ENCODE results near the gene FKBP3.
A peak's percentile ranks its signal among the peaks of the same experiment; 100 is the strongest.
"Not testable (repeated sequence)": the region's sequence is repeated elsewhere in the genome, so short reads cannot be mapped to it uniquely, and the experiment has no call there.

FKBP3 gene

GRCh38 chr14:45134051-45134958 lies at the start of gene FKBP3:
Gene FKBP3 (minus strand): TSS chr14:45134481. CDS start chr14:45134456, 25 bp downstream.
- Histone ChIP-seq H3K4me1 (ENCODE audit: control insufficient read depth, insufficient read depth, low read length) (peaks cover 6% of the 10 kb centered on the region), H3K27me3 (ENCODE audit: control insufficient read depth, insufficient read depth, low read length) (no peaks in the 10 kb centered on the region), H3K36me3 (ENCODE audit: control insufficient read depth, insufficient read depth, low read length) (no peaks in the 10 kb centered on the region), H3K4me3 (ENCODE audit: low read depth, low read length) (peak within 1 kb of the TSS; percentile 100), H3K9me3 (ENCODE audit: control insufficient read depth, insufficient read depth, low read length) (no peaks in the 10 kb centered on the region), H3K9ac (ENCODE audit: low read depth, low read length) (peak within 1 kb of the TSS; percentile 98)

- H3K9ac ChIP-seq (ENCODE audit: low read depth, low read length): no peak overlapping the region
- H3K36me3 ChIP-seq (ENCODE audit: control insufficient read depth, insufficient read depth, low read length): no peaks in the 10 kb centered on the region
- H3K4me3 ChIP-seq (ENCODE audit: low read depth, low read length): no peak overlapping the region
- no peaks in the 10 kb centered on the region for H3K27me3 ChIP-seq (ENCODE audit: control insufficient read depth, insufficient read depth, low read length)
- H3K4me1 ChIP-seq (ENCODE audit: control insufficient read depth, insufficient read depth, low read length): no peaks in the 10 kb centered on the region
- H3K9me3 ChIP-seq (ENCODE audit: control insufficient read depth, insufficient read depth, low read length): no peaks in the 10 kb centered on the region
Measured at GRCh38 chr14:45181806-45182205, 47.5 kb upstream of the FKBP3 start.

- Histone ChIP-seq H3K4me1 (ENCODE audit: control insufficient read depth, insufficient read depth, low read length) (no peaks in the 10 kb centered on the region), H3K36me3 (ENCODE audit: control insufficient read depth, insufficient read depth, low read length) (no peaks in the 10 kb centered on the region), H3K27me3 (ENCODE audit: control insufficient read depth, insufficient read depth, low read length) (no peaks in the 10 kb centered on the region), H3K9me3 (ENCODE audit: control insufficient read depth, insufficient read depth, low read length) (no peaks in the 10 kb centered on the region), H3K9ac (ENCODE audit: low read depth, low read length) (no peak overlapping the region), H3K4me3 (ENCODE audit: low read depth, low read length) (no peak overlapping the region)
Measured at GRCh38 chr14:45181329-45181728, 47.0 kb upstream of the FKBP3 start.

GRCh38 chr14:45177076-45177475 lies 42.8 kb upstream of the FKBP3 start:
- Histone ChIP-seq H3K4me3 (ENCODE audit: low read depth, low read length) (no peak overlapping the region), H3K27me3 (ENCODE audit: control insufficient read depth, insufficient read depth, low read length) (no peaks in the 10 kb centered on the region), H3K36me3 (ENCODE audit: control insufficient read depth, insufficient read depth, low read length) (no peaks in the 10 kb centered on the region), H3K9ac (ENCODE audit: low read depth, low read length) (no peak overlapping the region), H3K9me3 (ENCODE audit: control insufficient read depth, insufficient read depth, low read length) (no peaks in the 10 kb centered on the region), H3K4me1 (ENCODE audit: control insufficient read depth, insufficient read depth, low read length) (no peaks in the 10 kb centered on the region)

GRCh38 chr14:45169906-45170305 lies 35.6 kb upstream of the FKBP3 start:
- Histone ChIP-seq H3K9ac (ENCODE audit: low read depth, low read length) (no peak overlapping the region), H3K4me3 (ENCODE audit: low read depth, low read length) (no peak overlapping the region), H3K27me3 (ENCODE audit: control insufficient read depth, insufficient read depth, low read length) (no peaks in the 10 kb centered on the region), H3K4me1 (ENCODE audit: control insufficient read depth, insufficient read depth, low read length) (no peaks in the 10 kb centered on the region), H3K36me3 (ENCODE audit: control insufficient read depth, insufficient read depth, low read length) (peaks cover 5% of the 10 kb centered on the region), H3K9me3 (ENCODE audit: control insufficient read depth, insufficient read depth, low read length) (no peaks in the 10 kb centered on the region)

- Histone ChIP-seq H3K4me1 (ENCODE audit: control insufficient read depth, insufficient read depth, low read length) (no peaks in the 10 kb centered on the region), H3K27me3 (ENCODE audit: control insufficient read depth, insufficient read depth, low read length) (no peaks in the 10 kb centered on the region), H3K9ac (ENCODE audit: low read depth, low read length) (no peak overlapping the region), H3K4me3 (ENCODE audit: low read depth, low read length) (no peak overlapping the region), H3K9me3 (ENCODE audit: control insufficient read depth, insufficient read depth, low read length) (no peaks in the 10 kb centered on the region), H3K36me3 (ENCODE audit: control insufficient read depth, insufficient read depth, low read length) (no peaks in the 10 kb centered on the region)
Measured at GRCh38 chr14:45156067-45156466, 21.8 kb upstream of the FKBP3 start.

- Histone ChIP-seq H3K27me3 (ENCODE audit: control insufficient read depth, insufficient read depth, low read length) (no peaks in the 10 kb centered on the region), H3K9ac (ENCODE audit: low read depth, low read length) (no peak overlapping the region)
Measured at GRCh38 chr14:45150386-45150890, 16.2 kb upstream of the FKBP3 start.

GRCh38 chr14:45149602-45150001 lies 15.3 kb upstream of the FKBP3 start:
- Histone ChIP-seq H3K9ac (ENCODE audit: low read depth, low read length) (no peak overlapping the region), H3K36me3 (ENCODE audit: control insufficient read depth, insufficient read depth, low read length) (no peaks in the 10 kb centered on the region), H3K4me1 (ENCODE audit: control insufficient read depth, insufficient read depth, low read length) (no peaks in the 10 kb centered on the region), H3K9me3 (ENCODE audit: control insufficient read depth, insufficient read depth, low read length) (no peaks in the 10 kb centered on the region), H3K27me3 (ENCODE audit: control insufficient read depth, insufficient read depth, low read length) (no peaks in the 10 kb centered on the region), H3K4me3 (ENCODE audit: low read depth, low read length) (no peak overlapping the region)

More at GRCh38 chr14:45150386-45150890, 16.2 kb upstream of the FKBP3 start:
- H3K4me3 ChIP-seq (ENCODE audit: low read depth, low read length): no peak overlapping the region
- no peaks in the 10 kb centered on the region for H3K9me3 ChIP-seq (ENCODE audit: control insufficient read depth, insufficient read depth, low read length)
- no peaks in the 10 kb centered on the region for H3K36me3 ChIP-seq (ENCODE audit: control insufficient read depth, insufficient read depth, low read length)
- no peaks in the 10 kb centered on the region for H3K4me1 ChIP-seq (ENCODE audit: control insufficient read depth, insufficient read depth, low read length)

GRCh38 chr14:45145214-45145613 lies 10.9 kb upstream of the FKBP3 start:
- H3K9ac ChIP-seq (ENCODE audit: low read depth, low read length): no peak overlapping the region
- H3K4me1 ChIP-seq (ENCODE audit: control insufficient read depth, insufficient read depth, low read length): no peaks in the 10 kb centered on the region
- no peak overlapping the region for H3K4me3 ChIP-seq (ENCODE audit: low read depth, low read length)
- no peaks in the 10 kb centered on the region for H3K9me3 ChIP-seq (ENCODE audit: control insufficient read depth, insufficient read depth, low read length)
- no peaks in the 10 kb centered on the region for H3K27me3 ChIP-seq (ENCODE audit: control insufficient read depth, insufficient read depth, low read length)
- H3K36me3 ChIP-seq (ENCODE audit: control insufficient read depth, insufficient read depth, low read length): no peaks in the 10 kb centered on the region

- Histone ChIP-seq H3K9ac (ENCODE audit: low read depth, low read length) (no peak overlapping the region), H3K4me3 (ENCODE audit: low read depth, low read length) (no peak overlapping the region), H3K36me3 (ENCODE audit: control insufficient read depth, insufficient read depth, low read length) (no peaks in the 10 kb centered on the region), H3K4me1 (ENCODE audit: control insufficient read depth, insufficient read depth, low read length) (no peaks in the 10 kb centered on the region), H3K9me3 (ENCODE audit: control insufficient read depth, insufficient read depth, low read length) (no peaks in the 10 kb centered on the region), H3K27me3 (ENCODE audit: control insufficient read depth, insufficient read depth, low read length) (no peaks in the 10 kb centered on the region)
Measured at GRCh38 chr14:45144658-45145057, 10.4 kb upstream of the FKBP3 start.

- H3K9ac ChIP-seq (ENCODE audit: low read depth, low read length); H3K9me3 ChIP-seq (ENCODE audit: control insufficient read depth, insufficient read depth, low read length); H3K4me1 ChIP-seq (ENCODE audit: control insufficient read depth, insufficient read depth, low read length); H3K27me3 ChIP-seq (ENCODE audit: control insufficient read depth, insufficient read depth, low read length); H3K4me3 ChIP-seq (ENCODE audit: low read depth, low read length); H3K36me3 ChIP-seq (ENCODE audit: control insufficient read depth, insufficient read depth, low read length): not testable (repeated sequence)
Measured at GRCh38 chr14:45142083-45142482, 7.8 kb upstream of the FKBP3 start.

GRCh38 chr14:45140661-45141187 lies 6.4 kb upstream of the FKBP3 start:
- Histone ChIP-seq H3K36me3 (ENCODE audit: control insufficient read depth, insufficient read depth, low read length) (no peaks in the 10 kb centered on the region), H3K9ac (ENCODE audit: low read depth, low read length) (no peak overlapping the region), H3K4me1 (ENCODE audit: control insufficient read depth, insufficient read depth, low read length) (peaks cover 6% of the 10 kb centered on the region), H3K9me3 (ENCODE audit: control insufficient read depth, insufficient read depth, low read length) (no peaks in the 10 kb centered on the region), H3K27me3 (ENCODE audit: control insufficient read depth, insufficient read depth, low read length) (no peaks in the 10 kb centered on the region), H3K4me3 (ENCODE audit: low read depth, low read length) (no peak overlapping the region)
